Stimulated activated naive CD4-positive, alpha-beta T cell treated with Interleukin-2 at 50 U/mL for 16 hours (primary cell): ENCODE measurements around the gene FOXD4L4.
"Not testable (repeated sequence)": the region's sequence is repeated elsewhere in the genome, so short reads cannot be mapped to it uniquely, and the experiment has no call there.

Source experiments
- DNase-seq: peaks from one replicate; lab custom pipeline; 2025; lab: John Stamatoyannopoulos, UW

FOXD4L4 gene

GRCh38 chr9:65737096-65737564, at the start of gene FOXD4L4:
FOXD4L4 (plus strand) TSS chr9:65737146; CDS start chr9:65737146, 0 bp downstream.
- DNase-seq = not testable (repeated sequence)

- not testable (repeated sequence) for DNase-seq
These were observed 33.4 kb upstream of the FOXD4L4 start for GRCh38 chr9:65703550-65703949.

GRCh38 chr9:65714445-65714844, 22.5 kb upstream of the FOXD4L4 start:
- DNase-seq = not testable (repeated sequence)

GRCh38 chr9:65738133-65738532, 1.2 kb downstream of the FOXD4L4 start:
- not testable (repeated sequence) for DNase-seq
